NCI-H510A (cell line): ENCODE results near the gene HTR3C.
A peak's percentile ranks its signal among the peaks of the same experiment; 100 is the strongest.
"Not testable (repeated sequence)": the region's sequence is repeated elsewhere in the genome, so short reads cannot be mapped to it uniquely, and the experiment has no call there.

Experiments
- DNase-seq: peaks from one replicate; lab custom pipeline; 2025; lab: John Stamatoyannopoulos, UW

HTR3C gene, protein sequence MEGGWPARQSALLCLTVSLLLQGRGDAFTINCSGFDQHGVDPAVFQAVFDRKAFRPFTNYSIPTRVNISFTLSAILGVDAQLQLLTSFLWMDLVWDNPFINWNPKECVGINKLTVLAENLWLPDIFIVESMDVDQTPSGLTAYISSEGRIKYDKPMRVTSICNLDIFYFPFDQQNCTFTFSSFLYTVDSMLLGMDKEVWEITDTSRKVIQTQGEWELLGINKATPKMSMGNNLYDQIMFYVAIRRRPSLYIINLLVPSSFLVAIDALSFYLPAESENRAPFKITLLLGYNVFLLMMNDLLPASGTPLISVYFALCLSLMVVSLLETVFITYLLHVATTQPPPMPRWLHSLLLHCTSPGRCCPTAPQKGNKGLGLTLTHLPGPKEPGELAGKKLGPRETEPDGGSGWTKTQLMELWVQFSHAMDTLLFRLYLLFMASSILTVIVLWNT

DNA sequence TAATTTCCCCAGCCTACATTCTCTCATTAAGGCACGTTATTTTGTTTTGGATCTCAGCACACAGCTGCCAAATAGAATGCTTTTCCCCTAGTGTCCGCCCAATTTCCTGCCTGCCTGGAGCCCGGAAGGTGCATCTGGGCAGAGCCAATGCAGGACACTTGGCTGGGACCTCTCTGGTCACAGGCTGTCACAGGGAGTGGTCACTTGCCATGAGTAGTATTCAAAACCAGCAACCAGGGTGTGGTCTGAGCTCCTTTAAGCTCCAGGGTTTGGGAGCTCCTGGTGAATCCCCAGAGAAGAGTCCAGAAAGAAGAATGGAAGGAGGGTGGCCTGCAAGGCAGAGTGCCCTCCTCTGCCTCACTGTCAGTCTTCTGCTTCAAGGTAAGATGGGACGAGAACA lies at the start of gene HTR3C:
TSS of gene HTR3C (plus strand) at position 281 of the 400 bp plus-strand sequence. CDS start at position 315, 34 bp downstream.
- no peak for DNase-seq

DNA sequence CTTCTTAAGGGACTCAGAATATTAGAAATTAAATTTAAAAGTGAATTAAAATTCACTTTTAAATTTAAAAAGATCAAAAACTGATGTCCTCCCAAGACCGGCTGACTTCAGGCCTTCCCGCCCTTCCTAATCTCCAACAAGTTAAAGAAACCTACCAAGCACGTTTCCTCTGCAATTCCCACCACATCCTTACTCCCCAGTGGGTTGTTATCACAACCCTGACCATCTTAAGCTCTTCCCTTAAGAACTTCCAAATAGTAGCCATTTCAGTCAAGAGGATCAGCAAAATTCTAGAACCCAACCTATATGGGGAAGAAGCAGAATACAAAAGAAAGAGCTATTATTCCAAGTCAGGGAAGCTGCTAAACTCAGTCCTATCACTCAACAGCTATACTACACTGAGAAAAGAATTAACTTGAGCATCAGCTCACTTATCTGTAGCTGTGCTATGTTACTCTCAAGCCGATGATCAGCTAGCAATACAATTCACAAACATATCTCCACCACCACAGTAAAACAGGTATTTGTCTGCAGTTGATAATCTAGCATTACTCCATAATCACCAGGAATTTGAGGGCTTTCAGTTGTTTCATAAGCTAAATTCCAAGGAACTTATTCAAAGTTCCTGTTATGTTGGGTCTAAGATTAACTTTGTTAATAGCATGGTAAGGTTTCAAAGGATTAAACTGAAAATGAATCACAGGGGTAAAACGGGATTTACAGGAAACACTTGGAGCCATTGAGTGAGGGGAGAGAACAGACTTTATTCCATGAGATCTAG lies 49.5 kb upstream of the HTR3C start:
- no peak for DNase-seq

DNA sequence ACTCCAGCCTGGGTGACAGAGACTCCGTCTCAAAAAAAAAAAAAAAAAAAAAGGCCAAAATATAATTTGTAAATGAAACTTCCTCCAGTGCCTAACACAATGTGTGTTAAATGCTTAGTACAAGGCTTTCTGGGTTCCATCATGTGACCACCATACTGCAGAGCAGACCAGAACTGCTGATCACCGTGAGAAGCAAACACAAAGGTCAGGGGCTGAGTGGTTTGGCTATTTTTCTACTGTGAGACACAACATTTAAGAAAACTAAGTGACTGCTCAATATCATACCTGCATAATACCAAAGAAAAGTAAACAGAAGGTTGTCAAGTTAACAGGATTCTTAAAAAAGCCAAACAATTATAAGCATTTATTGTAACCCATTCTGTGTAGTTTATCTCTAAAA lies 48.4 kb upstream of the HTR3C start:
- DNase-seq: no peak

DNA sequence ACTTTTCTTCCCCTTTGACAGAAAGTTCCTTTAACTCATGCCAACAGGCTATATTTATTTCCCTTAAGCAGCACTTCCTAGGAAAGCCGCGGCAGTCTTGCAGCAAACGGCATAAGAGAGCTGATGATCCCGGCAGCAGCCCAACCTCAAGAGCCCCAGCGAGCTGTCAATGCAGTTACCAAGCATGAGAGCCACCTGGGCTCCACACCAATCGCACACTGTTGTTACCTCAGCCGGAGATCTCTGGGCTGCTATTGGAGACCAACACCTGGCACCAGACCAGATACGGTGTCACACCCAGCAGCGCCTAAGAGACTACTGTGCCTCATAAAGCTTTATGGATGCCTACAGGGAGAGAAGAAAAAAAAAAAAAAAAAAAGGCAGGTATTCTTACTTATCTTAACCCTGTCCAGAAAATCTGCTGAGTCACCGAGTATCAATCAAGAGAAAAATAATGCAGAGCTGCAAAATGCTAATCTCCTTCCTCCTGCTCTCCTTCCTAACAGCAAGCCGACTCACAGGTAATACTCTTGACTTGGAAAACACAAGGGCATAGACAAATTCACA lies 46.8 kb upstream of the HTR3C start:
- DNase-seq: peak; percentile 85

- not testable (repeated sequence) for DNase-seq
Observed at GRCh38 chr3:184007143-184007813, 45.6 kb upstream of the HTR3C start.

GRCh38 chr3:184008161-184008560 lies 44.7 kb upstream of the HTR3C start:
- DNase-seq: no peak

- DNase-seq: no peak
Observed at GRCh38 chr3:184011230-184011876, 41.5 kb upstream of the HTR3C start.

GRCh38 chr3:184011937-184012889 lies 40.6 kb upstream of the HTR3C start:
- DNase-seq: no peak

GRCh38 chr3:184015381-184016019 lies 37.3 kb upstream of the HTR3C start:
- DNase-seq: no peak

DNA sequence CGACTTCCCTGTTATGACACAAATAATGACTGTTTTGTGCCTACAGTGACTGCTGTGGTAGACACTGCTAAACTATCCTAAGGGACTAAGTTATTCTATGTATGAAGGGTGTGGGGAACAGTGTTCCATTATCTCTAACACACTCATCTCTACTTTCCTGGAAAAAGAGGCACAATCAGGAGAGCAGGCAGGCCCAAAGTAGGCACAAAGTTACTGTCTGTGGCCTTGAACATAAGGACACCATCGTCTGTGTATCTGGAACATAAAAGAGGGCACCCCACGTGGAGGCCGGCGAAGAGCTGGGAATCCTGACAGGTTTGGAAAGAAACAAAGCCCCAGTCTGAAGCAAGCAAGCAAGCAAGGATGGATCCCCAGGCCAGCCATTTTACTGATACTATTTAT lies 36.7 kb upstream of the HTR3C start:
- DNase-seq: no peak

DNA sequence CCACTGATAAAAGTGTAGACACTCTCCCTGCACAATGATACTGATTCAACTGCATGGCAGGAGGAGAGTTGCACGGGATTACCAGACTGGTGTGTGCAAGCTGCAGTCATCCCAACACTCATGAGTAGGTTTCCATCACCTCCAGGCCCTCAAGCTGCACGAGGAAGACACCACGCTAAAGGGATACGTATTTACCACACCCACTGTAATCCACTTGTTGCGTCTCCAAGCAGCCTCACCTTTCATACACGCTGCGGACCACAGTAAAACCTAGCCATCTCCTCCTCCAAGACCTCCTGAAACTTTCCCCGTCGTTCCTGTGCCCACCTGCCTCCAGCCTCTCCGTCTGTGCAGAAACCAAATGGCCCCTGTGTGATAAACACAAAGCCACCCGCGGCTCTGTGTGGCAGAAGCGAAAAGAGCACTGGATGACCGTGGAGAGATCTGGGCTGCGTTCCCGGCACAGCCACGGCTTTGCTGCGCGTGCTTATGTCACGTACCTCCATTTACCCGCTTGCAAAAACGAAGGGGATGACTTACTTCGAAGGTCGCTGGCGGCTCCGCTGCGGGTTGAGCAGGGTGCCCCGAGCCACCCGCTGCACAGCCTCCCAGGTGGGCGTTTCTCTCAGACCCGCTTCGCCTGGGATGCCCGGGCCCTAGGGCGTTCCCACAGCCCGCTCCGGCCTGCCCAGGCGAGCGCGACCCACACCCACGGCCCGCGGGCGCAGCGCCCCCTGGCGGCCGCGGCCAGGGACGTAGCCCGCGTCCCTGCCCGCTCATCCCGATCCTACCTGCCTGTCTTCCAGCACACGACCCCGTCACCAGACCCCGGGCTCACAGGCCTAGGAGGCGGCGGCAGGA lies 35.8 kb upstream of the HTR3C start:
- peak; percentile 24 for DNase-seq

DNA sequence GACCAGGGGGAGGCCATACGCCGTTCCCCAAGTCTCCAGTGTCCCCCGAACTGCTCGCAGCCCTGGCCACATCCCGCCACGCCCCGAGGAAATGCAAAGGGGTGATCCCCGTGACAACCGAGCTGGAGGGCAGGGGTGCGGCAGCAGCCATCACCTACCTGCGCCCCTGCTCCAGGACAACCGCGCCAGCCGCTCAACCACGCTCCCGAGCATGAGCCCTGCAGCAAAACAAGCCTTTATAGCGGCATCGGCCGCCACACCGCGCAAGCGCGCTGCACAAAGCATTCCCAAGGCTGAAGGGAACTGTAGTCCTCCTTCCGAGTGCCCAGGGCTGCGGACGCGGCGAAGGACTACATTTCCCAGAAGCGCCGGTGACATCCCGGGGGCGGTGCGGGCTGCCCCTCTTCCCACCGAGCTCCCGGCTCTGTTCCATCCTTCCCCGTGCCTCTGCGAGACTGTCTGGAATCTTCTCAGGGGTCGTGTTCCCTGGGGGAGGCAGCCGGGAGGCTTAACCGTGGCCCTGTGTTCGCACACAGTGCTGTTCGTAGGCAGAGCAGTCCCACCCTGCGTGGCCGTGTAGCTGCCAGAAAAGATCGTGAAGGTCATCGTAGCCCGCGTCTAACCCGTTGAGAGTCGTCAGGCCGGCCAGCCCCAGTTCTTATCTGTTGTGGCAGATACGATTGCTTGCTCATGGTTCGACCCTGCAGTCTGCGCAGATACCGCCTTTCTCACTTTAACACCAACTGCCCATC lies 35.0 kb upstream of the HTR3C start, which contains the start of gene ABCC5:
TSS of gene ABCC5 (minus strand) at position 213 of the 752 bp plus-strand sequence. CDS start 3,492 bp downstream, outside the sequence.
- peak; percentile 83 for DNase-seq

- no peak for DNase-seq
Observed at GRCh38 chr3:184018424-184018973, 34.3 kb upstream of the HTR3C start.

GRCh38 chr3:184022323-184022722 lies 30.5 kb upstream of the HTR3C start:
- DNase-seq: no peak

DNA sequence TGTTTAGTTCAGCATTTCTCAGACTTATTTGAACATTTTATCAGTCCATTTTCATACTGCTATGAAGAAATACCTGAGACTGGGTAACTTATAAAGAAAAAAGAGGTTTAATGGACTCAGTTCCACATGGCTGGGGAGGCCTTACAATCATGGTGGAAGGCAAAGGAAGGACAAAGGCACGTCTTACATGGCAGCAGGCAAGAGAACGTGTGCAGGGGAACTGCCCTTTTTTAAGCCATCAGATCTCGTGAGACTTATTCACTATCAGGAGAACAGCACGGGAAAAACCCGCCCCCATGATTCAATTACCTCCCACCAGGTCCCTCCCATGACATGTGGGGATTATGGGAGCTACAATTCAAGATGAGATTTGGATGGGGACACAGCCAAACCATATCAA lies 27.6 kb upstream of the HTR3C start:
- not testable (repeated sequence) for DNase-seq

- DNase-seq: not testable (repeated sequence)
Observed at GRCh38 chr3:184028275-184028890, 24.5 kb upstream of the HTR3C start.

DNA sequence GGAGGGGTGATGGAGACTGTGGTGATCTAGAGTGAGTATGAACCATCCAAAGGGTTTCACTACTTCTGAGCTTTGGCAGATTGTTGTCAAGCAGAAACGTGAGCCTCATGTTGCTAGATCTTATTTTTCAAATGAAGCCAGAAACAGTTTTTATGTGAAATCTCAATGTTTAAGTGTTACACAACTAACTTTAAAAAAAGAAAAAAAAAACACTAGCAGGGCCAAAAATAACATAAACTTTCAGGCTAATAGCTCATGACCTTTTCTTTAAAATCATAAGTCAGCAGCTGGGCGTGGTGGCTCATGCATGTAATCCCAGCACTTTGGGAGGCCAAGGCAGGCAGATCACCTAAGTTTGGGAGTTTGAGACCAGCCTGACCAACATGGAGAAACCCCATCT lies 23.4 kb upstream of the HTR3C start:
- no peak for DNase-seq
